ENCODE results near the gene SHOX. TPM values are rescaled to one million over a fixed set of nuclear protein-coding genes. Genes with fewer than 3 reads are reported as not detected.

SHOX gene
- total RNA-seq, 1 experiment from 2014 or later = 0.24 TPM

DNA sequence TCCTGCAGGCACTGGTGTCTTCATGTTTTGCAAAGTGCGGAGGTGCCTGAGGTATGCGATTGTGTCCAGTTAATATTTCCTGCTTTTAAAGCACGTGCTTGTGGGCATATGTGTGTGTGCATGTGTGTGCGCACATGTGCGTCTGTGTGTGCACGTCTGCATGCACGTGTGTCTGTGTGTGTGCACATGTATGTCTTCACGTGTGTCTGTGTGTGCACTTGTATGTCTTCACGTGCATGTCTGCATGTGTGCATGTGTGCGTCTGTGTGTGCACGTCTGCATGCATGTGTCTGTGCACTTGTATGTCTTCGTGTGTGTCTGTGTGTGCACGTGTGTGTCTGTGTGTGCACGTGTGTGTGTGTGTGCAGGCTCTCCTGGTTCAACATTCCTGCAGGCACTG is 49.5 kb downstream of the SHOX start:
- H2BK20ac ChIP-seq (ENCODE audit: low read depth, low read length, poor library complexity, severe bottlenecking) = no peak overlapping the region
- H3K27ac ChIP-seq (ENCODE audit: insufficient read length, low read depth, low read length) = no peak overlapping the region
- no peak overlapping the region for H2BK120ac ChIP-seq (ENCODE audit: low read depth, low read length, poor library complexity, severe bottlenecking)
- no peak overlapping the region for H3K14ac ChIP-seq (ENCODE audit: insufficient read depth, low read length)
- no peak overlapping the region for H4K91ac ChIP-seq (ENCODE audit: insufficient read length, low read depth, low read length)
- no peaks in the 10 kb centered on the region for H3K9me3 ChIP-seq (ENCODE audit: control insufficient read depth, low read depth, low read length)
- TF ChIP-seq, protein P1, sequence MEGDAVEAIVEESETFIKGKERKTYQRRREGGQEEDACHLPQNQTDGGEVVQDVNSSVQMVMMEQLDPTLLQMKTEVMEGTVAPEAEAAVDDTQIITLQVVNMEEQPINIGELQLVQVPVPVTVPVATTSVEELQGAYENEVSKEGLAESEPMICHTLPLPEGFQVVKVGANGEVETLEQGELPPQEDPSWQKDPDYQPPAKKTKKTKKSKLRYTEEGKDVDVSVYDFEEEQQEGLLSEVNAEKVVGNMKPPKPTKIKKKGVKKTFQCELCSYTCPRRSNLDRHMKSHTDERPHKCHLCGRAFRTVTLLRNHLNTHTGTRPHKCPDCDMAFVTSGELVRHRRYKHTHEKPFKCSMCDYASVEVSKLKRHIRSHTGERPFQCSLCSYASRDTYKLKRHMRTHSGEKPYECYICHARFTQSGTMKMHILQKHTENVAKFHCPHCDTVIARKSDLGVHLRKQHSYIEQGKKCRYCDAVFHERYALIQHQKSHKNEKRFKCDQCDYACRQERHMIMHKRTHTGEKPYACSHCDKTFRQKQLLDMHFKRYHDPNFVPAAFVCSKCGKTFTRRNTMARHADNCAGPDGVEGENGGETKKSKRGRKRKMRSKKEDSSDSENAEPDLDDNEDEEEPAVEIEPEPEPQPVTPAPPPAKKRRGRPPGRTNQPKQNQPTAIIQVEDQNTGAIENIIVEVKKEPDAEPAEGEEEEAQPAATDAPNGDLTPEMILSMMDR (conservative IDR thresholded peaks at IDR 0.05) = no peak
- H3K4me2 ChIP-seq (ENCODE audit: insufficient read depth, insufficient read length, low read length) = no peak overlapping the region
- no peaks in the 10 kb centered on the region for H3K27me3 ChIP-seq (ENCODE audit: insufficient read depth, low read length)
- peaks cover 3% of the 10 kb centered on the region; the same call in 1 of the 2 replicates for H3K4me1 ChIP-seq (ENCODE audit: insufficient read depth, low read length)
- H2AFZ ChIP-seq (ENCODE audit: low read length) = no peak overlapping the region
- Mint-ChIP-seq H3K27me3 (ENCODE audit: low read depth) (peaks cover 33% of the 10 kb centered on the region), H3K27ac (peak overlapping the region in 1 of 3 experiments; percentile 55; a peak in 1 of 7 replicates), H3K9me3 (peaks cover 6 to 8% of the 10 kb centered on the region in 2 experiments; a peak in 2 of 5 replicates), H3K36me3 (ENCODE audit: insufficient read depth in 1 of 3, low read depth in 3 of 3) (no peaks in the 10 kb centered on the region; a peak in 1 of 7 replicates), H3K4me3 (no peak overlapping the region), H3K4me1 (peaks cover 27 to 39% of the 10 kb centered on the region in 2 experiments)
- no peaks in the 10 kb centered on the region for H3K79me1 ChIP-seq (ENCODE audit: insufficient read depth, low read depth, low read length, poor library complexity, severe bottlenecking)
- H2BK5ac ChIP-seq (ENCODE audit: insufficient read length, low read length) = no peak overlapping the region
- no peak overlapping the region for H2AK5ac ChIP-seq (ENCODE audit: insufficient read length, low read length)
- no peak overlapping the region for H3T11ph ChIP-seq (ENCODE audit: low read length)
- no peak overlapping the region for H4K8ac ChIP-seq (replicated peaks; ENCODE audit: insufficient read length, low read depth, low read length)
- no peak for DNase-seq
- H3K18ac ChIP-seq (ENCODE audit: insufficient read length, low read depth, low read length) = no peak overlapping the region
- no peaks in the 10 kb centered on the region for H3K79me2 ChIP-seq (ENCODE audit: insufficient read depth, low read length)
- H3K9ac ChIP-seq (ENCODE audit: extremely low read depth, insufficient read length, low read length) = no peak overlapping the region
- H2BK15ac ChIP-seq (ENCODE audit: low read depth, low read length) = no peak overlapping the region
- no peak overlapping the region for H3K56ac ChIP-seq (ENCODE audit: insufficient read length, low read depth, low read length)
- no CpG with 5 or more reads among the region's 14 CpGs for WGBS (ENCODE audit: extremely low coverage, insufficient read length, low lambda C conversion rate)
- no peak overlapping the region for H4K5ac ChIP-seq (ENCODE audit: insufficient read length, low read depth, low read length)
- no peak overlapping the region for H2BK12ac ChIP-seq (ENCODE audit: insufficient read length, low read depth, low read length)
- H3K4ac ChIP-seq (ENCODE audit: low read depth, low read length) = no peak overlapping the region
- no peaks in the 10 kb centered on the region for H3K23me2 ChIP-seq (ENCODE audit: insufficient read length, low read depth, low read length, poor library complexity, severe bottlenecking)
- no peak overlapping the region for H3K23ac ChIP-seq (ENCODE audit: insufficient read length, low read depth, low read length)
- H4K20me1 ChIP-seq (ENCODE audit: control insufficient read depth, insufficient read depth, insufficient read length) = no peaks in the 10 kb centered on the region
